Caco-2 (cell line): ENCODE measurements around the gene WDR73. TPM values are rescaled to one million over a fixed set of nuclear protein-coding genes. Genes with fewer than 3 reads are reported as not detected.

Source experiments
- BruUV-seq: library from RNA; stranded (reverse); fragments of 400-500 nt; replicated peaks from 2 replicates; lab custom pipeline; 2021; lab: Mats Ljungman, UMichigan
- CTCF ChIA-PET: fragments of 300-600 bp; sonication (Branson Sonifier 250); formaldehyde crosslinking; loops from one replicate; lab custom pipeline; 2022; ENCODE audit warnings: antibody characterized with exemption; lab: Charles Lee
- POLR2A ChIA-PET: fragments of 300-600 bp; sonication (Branson Sonifier 250); formaldehyde crosslinking; loops from one replicate; lab custom pipeline; 2022; ENCODE audit warnings: antibody characterized with exemption; lab: Charles Lee
- DNase-seq, 2 experiments: peaks; one replicate each; pipeline versions ENCODE4 v3.0.0 to v3.0.0-alpha.2; 2020 to 2022
- H3K27me3 ChIP-seq: replicated peaks from 2 replicates; pipeline ENCODE4 v1.6.0; 2011; ENCODE audit warnings: low read length; ENCODE audit not compliant: control insufficient read depth, insufficient read depth
- H3K36me3 ChIP-seq: 2 replicates; pipeline ENCODE4 v1.5.1; 2011; ENCODE audit warnings: low read length; ENCODE audit not compliant: control insufficient read depth, insufficient read depth
- H3K4me1 ChIP-seq: fragments of 250-450 bp; sonication (Bioruptor Pico); 2 replicates; pipeline ENCODE4 v1.5.1; 2020; ENCODE audit warnings: mild to moderate bottlenecking
- H3K4me3 ChIP-seq: 2 replicates; pipeline ENCODE4 v1.5.1; 2011; ENCODE audit warnings: low read depth, mild to moderate bottlenecking, control low read depth, low read length
- H3K9me3 ChIP-seq: fragments of 250-450 bp; sonication (Bioruptor Pico); 2 replicates; pipeline ENCODE4 v1.5.1; 2020; ENCODE audit warnings: mild to moderate bottlenecking, moderate library complexity
- H3K27ac Mint-ChIP-seq: one replicate; pipeline ENCODE4 v1.8.0; 2022; ENCODE audit warnings: mixed read lengths; ENCODE audit not compliant: unreplicated experiment
- H3K27me3 Mint-ChIP-seq: one replicate; pipeline ENCODE4 v1.8.0; 2022; ENCODE audit warnings: mixed read lengths; ENCODE audit not compliant: insufficient read depth, unreplicated experiment
- H3K36me3 Mint-ChIP-seq: one replicate; pipeline ENCODE4 v1.8.0; 2022; ENCODE audit warnings: mild to moderate bottlenecking, mixed read lengths; ENCODE audit not compliant: insufficient read depth, unreplicated experiment
- H3K4me1 Mint-ChIP-seq: one replicate; pipeline ENCODE4 v1.8.0; 2022; ENCODE audit warnings: low read depth, mixed read lengths; ENCODE audit not compliant: unreplicated experiment
- H3K4me3 Mint-ChIP-seq: one replicate; pipeline ENCODE4 v1.8.0; 2022; ENCODE audit warnings: mild to moderate bottlenecking, moderate library complexity, mixed read lengths; ENCODE audit not compliant: unreplicated experiment
- H3K9me3 Mint-ChIP-seq: one replicate; pipeline ENCODE4 v1.8.0; 2022; ENCODE audit warnings: mixed read lengths; ENCODE audit not compliant: unreplicated experiment
- intact Hi-C: fragments of 100-400 bp; cut with micrococcal nuclease; formaldehyde crosslinking; loops from one replicate; pipeline ENCODE4 v1.10.0; 2022; ENCODE audit not compliant: unreplicated experiment
- total RNA-seq: library from RNA; stranded (reverse); gene quantifications from 2 replicates; pipeline ENCODE4 v1.2.3, GENCODE V29; 2022
- TF ChIP-seq, protein P1 (sequence below), 2 experiments: fragments of 200-600 bp in 1 of 2; IDR thresholded peaks; 1 replicate in 1 of 2; 2 replicates in 1 of 2; pipeline versions ENCODE4 v1.5.1 to v1.8.0; 2011 to 2022; ENCODE audit warnings: antibody characterized with exemption in 1 of 2, control low read depth in 1 of 2, inconsistent platforms in 1 of 2, low read depth in 1 of 2, low read length in 1 of 2, mild to moderate bottlenecking in 1 of 2, moderate library complexity in 1 of 2; ENCODE audit not compliant: insufficient read depth in 1 of 2, severe bottlenecking in 1 of 2, unreplicated experiment in 1 of 2

WDR73 gene
- total RNA-seq, 1 experiment from 2014 or later = 32.7 TPM

DNA sequence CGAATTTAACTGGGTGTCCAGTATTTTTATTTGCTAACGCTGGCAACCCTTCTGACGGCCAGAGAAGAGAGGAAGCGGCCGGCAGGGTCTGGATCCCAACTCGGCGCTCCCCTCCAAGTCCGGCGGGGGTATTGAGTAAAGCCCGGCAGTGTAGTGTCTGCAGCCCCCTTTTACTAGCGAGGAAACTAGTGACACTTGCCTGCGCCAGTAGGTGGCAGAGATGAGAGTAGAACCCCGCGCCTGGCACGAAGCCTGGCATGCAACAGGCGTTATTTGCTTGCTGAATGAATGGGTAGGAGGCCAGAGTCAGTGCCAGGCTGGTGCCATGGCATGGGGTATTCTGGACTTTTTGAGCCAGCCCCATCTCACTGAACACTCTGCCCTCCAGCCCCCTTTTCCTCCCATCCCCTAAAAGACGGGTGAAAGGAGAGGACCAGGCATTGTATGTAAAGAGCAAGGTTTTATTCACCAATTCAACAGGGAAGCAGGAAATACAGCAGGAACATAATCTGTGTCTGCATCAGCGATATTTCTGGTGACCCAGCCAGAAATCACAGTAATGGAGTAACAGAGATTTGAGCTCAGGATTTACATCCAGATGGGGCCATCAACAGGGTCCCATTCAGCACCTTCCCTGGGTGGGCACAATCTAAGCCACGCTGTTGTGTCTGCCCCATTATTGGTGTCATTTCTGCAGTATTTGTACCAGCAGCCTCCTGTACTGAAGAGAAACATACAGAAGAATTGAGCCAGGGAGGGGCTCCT is 788 bp upstream of the WDR73 start:
- H3K4me1 ChIP-seq = peaks cover 10% of the 10 kb centered on the region; the same call in 1 of the 2 replicates
- intact Hi-C loops = loop anchor here (1.0 to 10.0 kb wide), 5 partner anchors 24 to 273 kb away; partner anchors contain the start of genes ALPK3 and SEC11A
- ChIA-PET POLR2A (interaction anchor here (0.5 to 1.2 kb wide), 4 partner anchors 16 to 112 kb away, joined by 3 to 10 read pairs (median 4); no protein-coding TSS in a partner anchor), CTCF (interaction anchor here (0.9 to 2.0 kb wide), 5 partner anchors 11 to 84 kb away, joined by 3 to 5 read pairs (median 4); no protein-coding TSS in a partner anchor)
- peak overlapping the region; percentile 98 for H3K27ac Mint-ChIP-seq
- TF ChIP-seq, protein P1, sequence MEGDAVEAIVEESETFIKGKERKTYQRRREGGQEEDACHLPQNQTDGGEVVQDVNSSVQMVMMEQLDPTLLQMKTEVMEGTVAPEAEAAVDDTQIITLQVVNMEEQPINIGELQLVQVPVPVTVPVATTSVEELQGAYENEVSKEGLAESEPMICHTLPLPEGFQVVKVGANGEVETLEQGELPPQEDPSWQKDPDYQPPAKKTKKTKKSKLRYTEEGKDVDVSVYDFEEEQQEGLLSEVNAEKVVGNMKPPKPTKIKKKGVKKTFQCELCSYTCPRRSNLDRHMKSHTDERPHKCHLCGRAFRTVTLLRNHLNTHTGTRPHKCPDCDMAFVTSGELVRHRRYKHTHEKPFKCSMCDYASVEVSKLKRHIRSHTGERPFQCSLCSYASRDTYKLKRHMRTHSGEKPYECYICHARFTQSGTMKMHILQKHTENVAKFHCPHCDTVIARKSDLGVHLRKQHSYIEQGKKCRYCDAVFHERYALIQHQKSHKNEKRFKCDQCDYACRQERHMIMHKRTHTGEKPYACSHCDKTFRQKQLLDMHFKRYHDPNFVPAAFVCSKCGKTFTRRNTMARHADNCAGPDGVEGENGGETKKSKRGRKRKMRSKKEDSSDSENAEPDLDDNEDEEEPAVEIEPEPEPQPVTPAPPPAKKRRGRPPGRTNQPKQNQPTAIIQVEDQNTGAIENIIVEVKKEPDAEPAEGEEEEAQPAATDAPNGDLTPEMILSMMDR (IDR thresholded peaks at IDR 0.05; ENCODE audit: insufficient read depth in 1 of 2, low read depth in 1 of 2, low read length in 1 of 2, severe bottlenecking in 1 of 2, unreplicated experiment in 1 of 2) = peak; percentile 36 to 42
- TSS peak; percentile 83 for BruUV-seq
- H3K4me1 Mint-ChIP-seq = peaks cover 21% of the 10 kb centered on the region
- DNase-seq = peak; percentile 48 to 55
- H3K36me3 ChIP-seq = peaks cover 2% of the 10 kb centered on the region
- H3K9me3 ChIP-seq = no peaks in the 10 kb centered on the region
- peak overlapping the region; percentile 97 for H3K4me3 Mint-ChIP-seq
- H3K9me3 Mint-ChIP-seq = no peaks in the 10 kb centered on the region
- H3K36me3 Mint-ChIP-seq = peaks cover 29% of the 10 kb centered on the region
- H3K27me3 Mint-ChIP-seq = no peaks in the 10 kb centered on the region
- peak overlapping the region; percentile 62 for H3K4me3 ChIP-seq
- no peaks in the 10 kb centered on the region for H3K27me3 ChIP-seq

DNA sequence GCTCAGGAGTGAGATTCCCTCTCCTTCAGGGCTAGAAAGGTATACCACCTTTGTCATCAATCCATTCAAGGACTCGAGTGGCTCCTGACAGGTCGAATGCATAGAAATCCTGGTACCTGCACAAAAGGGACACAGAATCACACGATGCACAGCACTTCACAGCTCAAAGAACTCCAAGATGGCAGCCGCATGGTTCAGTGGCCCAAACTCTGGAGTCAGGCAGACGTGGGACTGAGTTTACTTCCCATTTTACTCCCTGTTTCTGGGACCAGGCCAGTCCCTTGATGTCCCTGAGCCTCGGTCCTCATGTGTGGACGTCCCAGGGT is 536 bp downstream of the WDR73 start:
- H3K9me3 ChIP-seq = no peaks in the 10 kb centered on the region
- intact Hi-C loops = loop anchor here (5.0 to 10.0 kb wide), 2 partner anchors 61 to 164 kb away; partner anchors contain the start of genes ALPK3 and SEC11A
- H3K9me3 Mint-ChIP-seq = no peaks in the 10 kb centered on the region
- peak overlapping the region; percentile 97 for H3K4me3 Mint-ChIP-seq
- peak overlapping the region; percentile 62 for H3K4me3 ChIP-seq
- peak overlapping the region; percentile 98 for H3K27ac Mint-ChIP-seq
- H3K36me3 Mint-ChIP-seq = peaks cover 30% of the 10 kb centered on the region
- DNase-seq = no peak
- peaks cover 21% of the 10 kb centered on the region for H3K4me1 Mint-ChIP-seq
- H3K27me3 ChIP-seq = no peaks in the 10 kb centered on the region
- H3K27me3 Mint-ChIP-seq = no peaks in the 10 kb centered on the region
- peaks cover 4% of the 10 kb centered on the region; the same call in 1 of the 2 replicates for H3K4me1 ChIP-seq
- TF ChIP-seq, protein P1 (IDR thresholded peaks at IDR 0.05; ENCODE audit: insufficient read depth in 1 of 2, low read depth in 1 of 2, low read length in 1 of 2, severe bottlenecking in 1 of 2, unreplicated experiment in 1 of 2) = no peak
- CTCF ChIA-PET = interaction anchor here (1.0 to 1.4 kb wide), 3 partner anchors 15 to 66 kb away, joined by 3 to 7 read pairs (median 4); no protein-coding TSS in a partner anchor
- POLR2A ChIA-PET = interaction anchor here (1.0 to 1.2 kb wide), 2 partner anchors 63 to 82 kb away, joined by 3 to 10 read pairs; no protein-coding TSS in a partner anchor
- H3K36me3 ChIP-seq = peaks cover 3% of the 10 kb centered on the region
- BruUV-seq = no TSS peak

DNA sequence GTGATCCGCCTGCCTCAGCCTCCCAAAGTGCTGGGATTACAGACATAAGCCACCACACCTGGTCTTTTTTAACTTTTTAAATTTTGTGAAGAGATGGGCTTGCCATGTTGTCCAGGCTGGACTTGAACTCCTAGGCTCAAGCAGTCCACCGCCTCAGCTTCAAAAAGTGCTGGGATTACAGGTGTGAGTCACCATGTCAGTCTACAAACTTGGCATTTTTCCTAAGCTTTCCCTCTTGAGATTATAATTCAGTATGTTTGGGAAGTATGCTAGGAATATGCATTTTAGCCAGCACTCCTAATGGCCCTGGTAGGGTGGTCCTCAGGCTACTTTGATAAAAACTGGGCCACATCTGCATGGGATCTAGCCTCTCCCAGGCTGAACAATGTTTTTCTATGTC is 4.4 kb downstream of the WDR73 start:
- 0 out of 2 replicates have a peak, but pooled peaks cover 4% of the 10 kb centered on the region for H3K4me1 ChIP-seq
- Mint-ChIP-seq H3K4me1 (peaks cover 16% of the 10 kb centered on the region), H3K27me3 (no peaks in the 10 kb centered on the region), H3K4me3 (no peak overlapping the region), H3K9me3 (no peaks in the 10 kb centered on the region), H3K36me3 (peaks cover 62% of the 10 kb centered on the region), H3K27ac (no peak overlapping the region)
- no peaks in the 10 kb centered on the region for H3K9me3 ChIP-seq
- no peak overlapping the region for H3K4me3 ChIP-seq
- intact Hi-C loops = loop anchor here (5.0 to 10.0 kb wide), 2 partner anchors 65 to 168 kb away; partner anchors contain the start of genes ALPK3 and SEC11A
- ChIA-PET CTCF (no interaction called here), POLR2A (no interaction called here)
- no TSS peak for BruUV-seq
- TF ChIP-seq, protein P1 (IDR thresholded peaks at IDR 0.05; ENCODE audit: insufficient read depth in 1 of 2, low read depth in 1 of 2, low read length in 1 of 2, severe bottlenecking in 1 of 2, unreplicated experiment in 1 of 2) = no peak
- H3K36me3 ChIP-seq = peaks cover 3% of the 10 kb centered on the region
- DNase-seq = no peak
- no peaks in the 10 kb centered on the region for H3K27me3 ChIP-seq
